Measurements from ENCODE around the gene CXCR4.
"Not testable (repeated sequence)": the region's sequence is repeated elsewhere in the genome, so short reads cannot be mapped to it uniquely, and the experiment has no call there.

CXCR4 gene

DNA sequence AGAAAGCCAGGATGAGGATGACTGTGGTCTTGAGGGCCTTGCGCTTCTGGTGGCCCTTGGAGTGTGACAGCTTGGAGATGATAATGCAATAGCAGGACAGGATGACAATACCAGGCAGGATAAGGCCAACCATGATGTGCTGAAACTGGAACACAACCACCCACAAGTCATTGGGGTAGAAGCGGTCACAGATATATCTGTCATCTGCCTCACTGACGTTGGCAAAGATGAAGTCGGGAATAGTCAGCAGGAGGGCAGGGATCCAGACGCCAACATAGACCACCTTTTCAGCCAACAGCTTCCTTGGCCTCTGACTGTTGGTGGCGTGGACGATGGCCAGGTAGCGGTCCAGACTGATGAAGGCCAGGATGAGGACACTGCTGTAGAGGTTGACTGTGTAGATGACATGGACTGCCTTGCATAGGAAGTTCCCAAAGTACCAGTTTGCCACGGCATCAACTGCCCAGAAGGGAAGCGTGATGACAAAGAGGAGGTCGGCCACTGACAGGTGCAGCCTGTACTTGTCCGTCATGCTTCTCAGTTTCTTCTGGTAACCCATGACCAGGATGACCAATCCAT is 2.7 kb downstream of the CXCR4 start:
- FAIRE-seq (no peak), DNase-seq (ENCODE audit: low spot score) (no peak)

DNA sequence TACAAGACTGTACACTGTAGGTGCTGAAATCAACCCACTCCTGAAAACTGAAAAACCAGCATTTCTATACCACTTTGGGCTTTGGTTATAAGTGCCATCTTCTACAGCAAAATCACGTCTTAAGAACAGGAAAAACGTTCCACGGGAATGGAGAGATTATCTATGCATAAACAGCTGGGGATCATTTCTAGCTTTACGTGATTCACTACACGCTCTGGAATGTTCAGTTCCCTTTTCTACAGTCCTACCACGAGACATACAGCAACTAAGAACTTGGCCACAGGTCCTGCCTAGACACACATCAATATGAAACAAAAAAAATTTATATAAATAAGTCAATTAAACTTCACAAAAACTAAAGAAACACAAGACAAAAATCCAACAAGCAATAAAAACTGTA is 3.6 kb downstream of the CXCR4 start:
- DNase-seq (ENCODE audit: low spot score) (no peak), FAIRE-seq (no peak)

DNA sequence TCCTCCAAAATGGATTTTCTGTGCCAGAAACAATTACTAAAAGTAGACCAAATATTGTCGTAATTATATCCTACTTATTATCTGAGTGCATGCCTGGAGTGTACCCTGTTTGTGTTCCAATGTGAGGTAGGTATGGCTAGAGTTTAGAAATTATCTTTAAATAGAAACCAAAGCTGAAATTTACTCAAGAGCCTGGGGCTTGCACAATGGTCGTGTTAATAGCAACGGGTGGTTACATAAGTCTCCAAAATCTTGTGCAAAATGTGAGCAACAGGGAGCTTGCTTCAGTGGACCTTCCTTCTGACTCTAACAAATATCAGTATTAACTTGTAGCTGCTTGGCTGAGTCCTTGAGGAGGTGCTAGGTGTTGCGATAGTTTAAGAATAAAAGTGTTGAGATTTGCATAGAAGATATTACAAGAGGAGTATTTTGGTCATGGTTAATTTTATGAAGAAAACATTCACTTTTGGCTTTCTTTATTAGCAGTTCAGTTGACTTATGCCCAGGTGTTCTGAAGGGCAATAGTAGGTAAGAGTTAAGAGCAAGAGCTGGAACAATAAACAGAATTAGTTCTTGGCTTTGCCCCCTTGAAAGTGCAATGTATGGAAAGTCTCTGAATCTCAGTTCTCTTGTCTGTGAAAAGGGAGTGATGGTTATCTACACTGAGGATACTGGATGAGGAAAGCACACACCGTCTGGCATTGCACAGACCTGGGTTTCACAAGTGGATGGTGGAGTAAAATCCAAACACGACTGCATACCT is 4.6 kb downstream of the CXCR4 start:
- FAIRE-seq (no peak), DNase-seq (ENCODE audit: low spot score) (no peak)

DNA sequence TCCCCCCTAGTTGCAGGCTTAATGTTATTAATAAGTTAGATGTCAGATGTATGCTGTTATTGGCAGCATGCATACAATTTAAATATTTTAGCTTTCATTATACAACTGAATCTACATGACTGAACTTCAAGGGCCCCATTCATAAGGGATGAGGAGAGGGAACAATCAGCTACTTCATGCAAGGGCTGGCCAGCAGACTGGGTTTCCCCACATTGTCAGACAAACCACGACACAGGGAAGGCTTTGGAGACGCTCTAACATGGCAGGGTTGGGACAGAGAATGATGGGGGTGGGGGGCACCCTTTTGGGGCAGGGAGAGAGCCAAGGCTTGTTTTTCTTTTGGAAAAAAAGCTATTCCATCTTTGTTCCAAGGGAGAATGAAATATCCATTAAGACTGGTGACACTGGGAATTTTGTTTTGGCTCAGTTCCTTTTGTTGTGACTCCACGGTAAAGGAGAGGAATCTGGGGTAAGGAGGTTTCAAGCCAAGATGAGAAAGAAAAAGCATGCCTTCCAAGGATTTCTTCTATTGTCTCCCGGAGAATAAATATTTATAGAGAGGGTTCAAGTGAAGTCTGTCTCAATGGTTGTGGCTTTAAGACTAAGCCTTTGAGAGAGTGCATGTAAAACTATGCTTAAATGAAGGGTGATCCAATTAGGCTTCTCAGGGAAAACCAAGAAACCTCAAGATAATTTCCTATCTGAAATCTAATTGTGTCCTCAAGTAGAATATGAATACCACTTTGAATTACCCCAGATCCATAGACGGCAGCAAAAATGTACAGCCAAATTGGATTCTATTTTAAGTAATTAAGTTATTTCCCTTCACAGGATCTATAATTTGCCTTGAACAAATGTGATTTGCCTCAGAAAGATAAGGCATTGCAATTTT is 5.4 kb downstream of the CXCR4 start:
- FAIRE-seq (no peak), DNase-seq (ENCODE audit: low spot score) (no peak)

DNA sequence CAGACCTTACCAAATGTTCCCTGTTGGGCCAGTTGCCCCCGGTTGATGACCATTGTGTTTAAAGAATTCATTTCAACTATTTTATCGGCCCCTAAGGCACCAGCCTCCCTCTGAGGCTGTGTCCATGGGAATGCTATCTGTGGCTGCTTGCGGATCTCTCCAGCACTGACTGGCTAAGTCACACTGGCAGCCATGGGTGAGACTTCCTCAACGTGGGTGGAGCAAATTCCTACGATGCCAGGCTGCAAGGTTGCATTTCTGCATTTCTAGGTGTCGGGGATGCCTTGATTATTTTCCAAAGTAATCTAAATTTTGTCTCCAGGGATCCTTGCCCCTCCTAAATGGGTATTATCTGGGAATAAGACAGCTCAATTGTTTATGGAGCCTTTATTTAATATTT is 6.2 kb downstream of the CXCR4 start:
- FAIRE-seq, result no peak

DNA sequence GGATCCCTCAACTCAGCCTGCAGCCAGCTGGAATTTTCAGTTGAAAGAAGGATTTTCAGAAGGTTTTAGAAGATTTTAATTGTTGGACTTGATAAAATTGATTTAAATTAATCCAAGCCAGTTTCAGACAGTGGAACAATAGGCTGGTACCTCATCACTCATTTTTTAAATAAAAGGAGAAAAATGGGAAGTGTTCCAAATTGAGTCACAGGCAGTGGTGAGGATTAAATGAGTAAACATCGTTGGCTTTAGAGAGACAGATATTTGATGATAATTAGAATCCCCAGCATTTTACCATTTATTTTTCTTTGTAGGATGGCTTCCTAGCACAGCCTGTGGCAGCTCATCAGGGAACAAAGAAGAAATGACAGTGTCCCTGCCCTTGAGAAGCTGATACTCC is 7.4 kb downstream of the CXCR4 start:
- DNase-seq (ENCODE audit: low spot score), result no peak

More for the DNA sequence above, 6.2 kb downstream of the CXCR4 start:
- no peak for DNase-seq (ENCODE audit: low spot score)

DNA sequence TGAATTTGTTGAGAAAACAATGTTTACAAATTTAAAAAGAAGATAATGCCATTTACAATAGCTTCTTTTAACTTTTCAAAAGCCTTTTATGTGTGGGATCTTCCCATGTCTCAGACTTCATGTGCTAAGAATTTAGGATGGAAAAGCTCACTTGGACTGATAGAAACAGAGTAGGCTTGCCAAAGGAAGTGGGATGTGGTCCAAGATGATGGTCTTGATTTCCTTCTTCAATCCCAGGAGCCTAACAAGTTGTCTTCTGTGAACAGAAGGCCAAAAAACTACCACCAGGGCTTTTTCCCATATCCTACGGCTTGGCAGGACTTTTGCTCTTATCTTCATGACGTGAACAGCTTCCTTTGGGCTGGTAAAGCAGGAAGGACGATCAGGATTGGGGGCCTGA is 9.5 kb downstream of the CXCR4 start:
- FAIRE-seq, result no peak
- DNase-seq (ENCODE audit: low spot score), result no peak

More for the DNA sequence above, 7.4 kb downstream of the CXCR4 start:
- FAIRE-seq, result no peak

DNA sequence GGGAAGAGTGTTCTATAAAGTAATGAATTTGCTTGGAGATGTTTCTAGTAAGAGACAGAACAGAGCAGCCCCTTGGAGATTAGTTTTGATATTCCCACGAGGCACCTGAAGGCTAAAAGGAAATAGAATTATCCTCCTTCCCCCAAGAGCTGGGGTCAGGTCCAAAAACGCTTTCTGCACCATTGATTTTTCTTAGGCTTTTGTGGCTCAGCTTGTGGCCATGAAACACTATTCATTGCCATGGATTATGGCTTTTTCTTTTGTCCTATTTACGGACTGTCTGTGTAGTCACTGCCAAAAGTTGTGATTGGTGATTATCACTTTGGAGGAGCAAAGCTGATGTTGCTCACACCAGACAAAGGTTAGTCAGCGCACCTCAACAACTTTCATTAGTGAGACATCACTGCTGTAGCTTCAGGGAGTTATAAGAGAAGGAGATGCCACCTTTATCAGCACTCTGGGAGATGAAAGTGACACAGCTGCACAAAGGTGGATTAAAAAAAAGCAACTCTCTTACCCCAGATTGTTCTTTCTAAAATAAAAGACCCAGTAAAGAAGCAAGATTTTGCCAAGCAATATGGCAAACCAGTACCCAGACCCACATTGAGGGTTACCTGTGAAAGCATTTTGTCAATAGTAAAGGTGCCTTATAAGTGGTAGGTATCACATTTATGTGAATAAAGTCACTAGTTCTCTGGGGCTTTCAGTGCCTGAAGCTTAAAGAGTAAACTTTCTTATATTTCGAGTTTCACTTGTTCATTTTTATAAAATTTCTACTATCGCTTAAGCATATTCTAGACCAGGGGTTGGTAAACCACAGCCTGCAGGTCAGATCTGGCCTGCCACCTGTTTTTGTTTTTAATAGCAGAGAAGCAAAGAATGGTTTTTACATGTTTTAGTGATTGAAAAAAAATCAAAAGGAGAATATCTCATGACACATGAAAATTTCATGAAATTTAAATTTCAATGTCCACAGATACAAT is 10.6 kb downstream of the CXCR4 start:
- DNase-seq (ENCODE audit: low spot score), result no peak
- no peak for FAIRE-seq

DNA sequence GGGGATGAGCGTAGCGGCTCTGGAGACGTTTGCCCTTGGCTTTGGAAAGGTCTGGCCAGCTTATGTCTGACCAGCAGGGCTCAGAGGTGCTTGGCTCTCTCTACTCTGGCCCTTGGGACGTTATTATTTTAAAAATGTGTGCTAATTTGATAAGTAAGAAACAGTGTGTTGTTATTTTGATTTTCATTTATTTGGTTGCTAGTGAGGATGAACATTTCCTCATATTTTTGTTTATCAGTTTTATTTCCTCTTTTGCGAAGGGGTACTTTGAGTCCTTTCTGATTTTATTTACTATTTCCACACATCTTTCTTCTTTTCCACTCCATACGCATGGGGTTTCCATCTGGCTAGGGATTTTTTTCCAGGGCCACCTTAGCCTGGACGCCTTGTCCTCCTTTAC is 11.4 kb downstream of the CXCR4 start:
- no peak for DNase-seq (ENCODE audit: low spot score)
- FAIRE-seq, result no peak

DNA sequence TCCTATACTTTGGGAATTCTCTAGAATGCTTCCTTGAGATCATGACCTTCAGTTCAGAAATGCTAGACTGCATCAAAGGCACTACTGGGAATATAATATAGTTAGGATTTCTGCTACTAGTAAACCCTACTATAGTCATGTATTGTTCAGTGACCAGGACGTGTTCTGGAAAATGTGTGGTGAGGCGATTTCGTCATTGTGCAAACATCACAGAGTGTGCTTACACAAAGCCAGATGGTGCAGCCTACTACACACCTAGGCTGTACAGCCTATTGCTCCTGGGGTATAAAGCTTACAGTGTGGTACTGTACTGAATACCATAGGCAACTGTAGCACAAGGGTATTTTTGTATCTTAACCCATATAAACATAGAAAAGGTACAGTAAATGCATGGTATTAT is 13.0 kb downstream of the CXCR4 start:
- FAIRE-seq (no peak), DNase-seq (ENCODE audit: low spot score) (no peak)

DNA sequence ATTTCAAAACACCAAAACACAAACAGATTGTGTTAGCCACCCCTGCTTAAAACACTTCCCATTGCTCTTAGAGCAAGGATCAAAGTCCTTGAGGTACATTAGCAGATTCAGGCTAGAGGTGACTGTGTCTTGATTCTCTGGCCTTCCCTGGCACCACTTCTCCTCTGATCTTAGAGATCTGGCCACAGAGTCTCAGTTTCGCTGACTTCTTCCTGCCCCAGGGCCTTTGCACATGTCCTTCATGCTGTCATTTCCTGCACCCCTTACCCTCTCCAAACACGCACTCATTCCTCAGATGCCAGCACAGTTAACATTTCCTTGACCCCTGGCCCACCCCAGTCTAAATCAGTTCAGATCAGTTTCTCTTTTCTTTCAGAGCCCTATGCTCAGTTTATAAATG is 16.9 kb downstream of the CXCR4 start:
- no peak for DNase-seq (ENCODE audit: low spot score)
- FAIRE-seq, result no peak

DNA sequence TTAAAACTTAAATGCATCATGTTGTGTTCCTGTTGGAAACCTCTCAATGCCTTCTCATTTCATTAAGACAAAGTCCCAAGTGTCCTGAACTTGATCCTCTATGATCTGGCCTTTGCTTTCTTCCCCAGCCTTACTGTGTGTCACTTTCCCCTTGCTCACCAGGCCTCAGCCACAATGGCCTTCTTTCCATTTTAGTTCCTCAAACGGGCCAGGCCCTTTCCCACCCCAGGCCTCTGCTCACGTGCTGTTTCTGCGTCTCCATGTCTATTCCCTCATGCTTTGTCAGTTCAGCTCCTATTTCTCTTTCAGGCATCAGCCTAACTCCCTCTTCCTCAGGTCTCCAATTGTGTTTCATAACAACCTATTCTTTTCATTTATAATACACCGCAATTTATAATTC is 19.5 kb downstream of the CXCR4 start:
- no peak for DNase-seq (ENCODE audit: low spot score)

DNA sequence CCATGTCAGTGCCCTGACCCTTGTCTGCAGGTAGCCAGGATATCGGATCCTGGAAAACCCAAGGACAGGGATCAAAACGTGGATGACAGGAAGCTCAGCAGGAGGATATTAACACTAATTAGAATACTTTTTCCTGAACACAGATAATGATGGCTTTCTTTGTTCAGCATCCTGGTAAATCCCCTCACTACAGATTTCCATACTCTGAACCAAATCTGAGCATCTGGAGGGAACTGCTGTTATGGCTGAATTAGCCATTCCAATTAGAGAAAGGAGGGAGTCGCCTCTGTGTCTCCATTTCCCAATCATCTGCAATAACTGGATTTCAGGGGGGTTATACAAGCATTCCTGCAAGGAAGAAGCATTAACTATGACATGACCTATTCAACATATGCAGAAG is 24.4 kb downstream of the CXCR4 start:
- no peak for DNase-seq (ENCODE audit: low spot score)
- FAIRE-seq, result no peak

More for the DNA sequence above, 19.5 kb downstream of the CXCR4 start:
- FAIRE-seq, result no peak

DNA sequence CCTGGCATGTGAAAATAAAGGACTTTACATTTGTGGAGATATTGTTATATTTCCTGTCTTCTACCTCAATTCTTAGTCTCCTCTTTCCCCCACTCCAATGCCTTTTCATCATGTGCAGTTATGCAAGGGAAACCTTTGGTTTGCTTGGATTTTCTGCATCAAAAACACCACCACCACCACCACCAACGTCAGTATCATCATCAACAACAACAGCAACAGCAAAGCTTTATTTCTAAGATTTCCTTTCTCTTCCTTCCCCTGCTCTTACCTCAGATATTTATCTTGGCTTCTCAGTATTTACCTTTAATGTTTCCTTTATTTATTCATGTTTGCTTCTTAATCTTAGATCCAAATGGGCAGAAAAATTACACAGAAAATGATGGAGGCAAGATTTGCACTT is 26.1 kb downstream of the CXCR4 start:
- FAIRE-seq (no peak), DNase-seq (ENCODE audit: low spot score) (no peak)

DNA sequence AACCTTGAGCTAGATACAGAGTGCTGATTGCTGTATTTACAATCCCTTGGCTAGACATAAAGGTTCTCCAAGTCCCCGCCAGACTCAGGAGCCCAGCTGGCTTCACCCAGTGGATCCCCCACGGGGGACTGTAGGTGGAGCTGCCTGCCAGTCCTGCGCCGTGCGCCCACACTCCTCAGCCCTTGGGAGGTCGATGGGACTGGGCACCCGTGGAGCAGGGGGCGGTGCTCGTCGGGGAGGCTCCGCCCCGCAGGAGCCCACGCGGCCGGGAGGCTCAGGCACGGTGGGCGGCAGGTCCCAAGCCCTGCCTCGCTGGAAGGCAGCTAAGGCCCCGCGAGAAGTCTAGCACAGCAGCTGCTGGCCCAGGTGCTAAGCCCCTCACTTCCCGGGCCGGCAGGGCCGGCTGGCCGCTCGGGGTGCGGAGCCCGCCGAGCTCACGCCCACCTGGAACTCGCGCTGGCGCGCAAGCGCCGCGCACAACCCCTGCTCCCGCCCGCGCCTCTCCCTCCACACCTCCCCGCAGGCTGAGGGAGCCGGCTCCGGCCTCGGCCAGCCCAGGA is 30.0 kb downstream of the CXCR4 start:
- FAIRE-seq; DNase-seq (ENCODE audit: low spot score): not testable (repeated sequence)

DNA sequence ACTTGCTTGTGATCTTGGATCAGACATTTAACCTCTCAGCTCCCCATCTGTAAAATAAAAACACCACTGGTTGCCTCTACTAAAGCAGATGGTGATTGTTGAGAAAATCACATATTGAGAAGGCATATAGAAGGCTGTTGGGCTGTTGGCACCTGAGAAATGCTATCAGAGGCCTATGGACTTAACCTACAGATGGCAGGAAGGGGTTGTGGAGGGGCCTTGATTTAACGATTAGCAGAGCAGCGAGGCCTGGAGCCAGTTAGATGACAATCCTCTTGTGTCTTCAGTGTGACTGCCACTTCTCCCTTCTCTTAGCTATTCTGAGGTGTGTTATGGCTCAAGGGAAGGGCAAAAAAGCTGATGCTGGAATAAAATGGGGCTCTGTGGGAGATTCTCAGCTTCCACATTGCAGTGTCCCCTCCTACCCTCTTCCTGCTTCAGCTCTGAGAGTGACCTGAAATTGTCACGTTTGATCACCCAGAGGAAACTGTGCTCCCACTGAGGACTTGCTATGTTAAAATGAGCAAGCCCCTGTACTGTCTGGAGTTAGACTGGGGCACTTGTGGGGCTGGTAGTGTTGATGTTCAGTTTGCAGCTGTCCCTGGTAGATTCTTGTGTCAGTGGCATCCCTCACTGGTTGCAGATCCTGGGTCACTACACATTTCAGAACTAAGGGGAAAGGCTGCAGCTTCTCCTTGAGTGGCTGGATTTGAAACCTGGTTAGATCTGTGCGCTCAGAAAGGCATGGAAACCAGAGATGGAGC is 31.5 kb downstream of the CXCR4 start:
- no peak for FAIRE-seq
- no peak for DNase-seq (ENCODE audit: low spot score)

DNA sequence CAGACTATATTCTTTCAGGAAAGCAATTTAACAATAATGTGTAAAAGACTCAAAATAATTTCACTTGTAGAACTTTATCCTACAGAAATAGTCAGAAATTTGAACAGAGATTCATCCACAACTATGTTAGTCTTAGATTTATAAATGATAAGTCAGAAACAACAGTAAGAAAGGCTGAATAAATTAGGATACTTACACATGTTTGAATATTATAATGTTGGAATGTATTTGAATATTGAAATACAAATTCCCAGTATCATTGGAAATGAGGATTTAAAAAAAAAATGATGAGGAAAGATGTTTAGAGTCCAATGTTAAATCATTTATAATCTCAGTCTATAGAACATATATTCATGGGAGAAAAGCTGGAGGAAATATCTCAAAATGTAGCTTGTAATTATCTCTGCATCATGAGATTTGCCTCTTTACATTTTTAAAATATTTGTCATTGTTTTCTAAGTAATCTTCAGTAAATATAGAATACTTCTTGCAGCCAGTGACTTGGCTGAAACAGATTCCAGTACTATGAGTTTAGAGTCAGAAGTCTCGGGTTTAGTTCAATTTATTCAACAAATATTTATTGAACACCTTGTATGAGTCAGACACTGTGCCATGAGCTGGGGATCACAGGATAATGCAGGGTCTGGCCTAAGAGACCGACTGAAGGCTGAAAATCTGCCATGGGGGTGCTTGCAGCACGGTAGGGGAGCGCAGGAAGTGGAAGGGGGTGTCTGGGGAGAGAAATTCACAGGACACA is 32.3 kb downstream of the CXCR4 start:
- DNase-seq (ENCODE audit: low spot score) (no peak), FAIRE-seq (no peak)

DNA sequence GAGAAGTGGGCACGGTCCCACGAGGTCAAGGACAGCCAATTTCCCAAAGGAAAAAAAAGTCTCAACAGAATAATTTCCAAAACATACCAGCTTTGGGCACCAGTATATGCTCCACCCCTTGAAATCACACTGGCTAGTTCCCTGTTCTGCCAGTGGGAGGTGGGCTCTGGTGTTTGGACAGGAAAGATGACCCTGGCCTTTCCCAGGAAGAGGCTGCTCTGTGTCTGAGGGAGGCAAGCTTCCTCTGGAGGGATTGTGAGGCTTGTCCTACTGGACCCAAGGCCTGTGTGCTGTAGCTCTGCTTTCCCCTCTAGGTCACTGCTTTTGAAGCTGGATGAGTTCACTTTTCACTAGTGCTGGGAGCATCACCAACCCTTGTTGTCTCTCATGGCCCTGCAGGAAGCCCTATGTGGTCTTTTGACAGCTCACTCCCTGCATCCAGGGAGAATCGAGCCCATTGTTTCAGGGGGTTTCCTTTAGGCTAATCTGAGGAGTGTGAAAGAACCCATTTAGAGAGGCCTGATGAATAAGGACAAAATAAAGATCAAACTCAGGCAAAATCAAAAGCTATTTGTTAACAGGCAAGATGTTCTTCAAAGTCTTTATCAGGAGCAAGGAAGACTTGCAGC is 36.3 kb downstream of the CXCR4 start:
- FAIRE-seq (no peak), DNase-seq (ENCODE audit: low spot score) (no peak)

DNA sequence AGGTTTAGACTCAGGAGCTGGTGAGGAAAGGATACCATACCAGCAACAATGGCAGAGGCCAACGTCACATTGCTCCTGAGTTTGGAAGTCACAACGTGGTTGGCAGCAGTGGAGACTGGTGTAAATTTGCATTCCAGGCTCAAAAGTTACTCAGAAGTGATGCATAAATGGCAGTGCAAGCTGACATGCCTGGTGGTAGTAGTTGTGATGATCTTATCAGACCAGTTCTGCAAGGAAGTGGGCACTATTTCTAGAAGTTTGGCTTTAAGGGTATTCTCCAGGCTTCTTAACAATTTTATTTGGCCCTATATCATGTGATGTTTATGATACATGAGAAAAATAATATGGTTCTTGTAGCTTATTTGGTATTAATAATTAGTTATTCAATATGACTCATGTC is 37.8 kb downstream of the CXCR4 start:
- no peak for FAIRE-seq
- DNase-seq (ENCODE audit: low spot score), result no peak

All from urothelium cell line (cell line).